Adrenal gland (tissue), 12 donors: Measurements from ENCODE around the gene COL6A3. TPM values are rescaled to one million over a fixed set of nuclear protein-coding genes. Genes with fewer than 3 reads are reported as not detected.
A peak's percentile ranks its signal among the peaks of the same experiment; 100 is the strongest.

Source experiments
- DNase-seq, 7 donors: peaks; one replicate each; pipeline ENCODE4 v3.0.0-alpha.2; 2019 to 2020
- H3K27ac ChIP-seq, 5 donors: fragments of 200-600 bp; sonication (generic) in 4 of 5; 1 replicate in 3 of 5; 2 replicates in 2 of 5; pipeline versions ENCODE4 v1.5.1 to v1.8.0; 2016 to 2020; ENCODE audit warnings: mild to moderate bottlenecking in 1 of 5
- H3K27me3 ChIP-seq: fragments of 200-600 bp; 2 replicates; pipeline ENCODE4 v1.8.0; 2021
- H3K36me3 ChIP-seq, 2 donors: fragments of 200-600 bp; replicated peaks in 1 of 2; 1 replicate in 1 of 2; 2 replicates in 1 of 2; pipeline versions ENCODE4 v1.5.1 to v1.8.0; 2018 to 2022
- H3K4me1 ChIP-seq, 2 donors: fragments of 200-600 bp; replicated peaks in 1 of 2; 1 replicate in 1 of 2; 2 replicates in 1 of 2; pipeline versions ENCODE4 v1.5.1 to v1.8.0; 2018 to 2021
- H3K4me3 ChIP-seq, 4 donors: fragments of 200-600 bp; sonication (generic) in 3 of 4; one replicate each; pipeline ENCODE4 v1.5.1; 2016 to 2018
- H3K9me3 ChIP-seq, 3 donors: fragments of 200-600 bp; sonication (generic) in 1 of 3; replicated peaks in 1 of 3; 1 replicate in 2 of 3; 2 replicates in 1 of 3; pipeline versions ENCODE4 v1.5.1 to v1.8.0; 2016 to 2021
- CTCF ChIP-seq, 6 experiments: fragments of 450-650 bp in 4 of 6; fragments of 200-600 bp in 2 of 6; sonication (generic) in 1 of 6; IDR thresholded peaks; 1 replicate in 5 of 6; 2 replicates in 1 of 6; pipeline versions ENCODE4 v1.5.1 to v1.8.0; 2016 to 2021; ENCODE audit warnings: antibody characterized with exemption in 6 of 6, mild to moderate bottlenecking in 2 of 6, moderate library complexity in 1 of 6
- POLR2A ChIP-seq, 2 donors: fragments of 450-650 bp; IDR thresholded peaks; one replicate each; pipeline ENCODE4 v1.6.1; 2017; ENCODE audit warnings: antibody characterized with exemption in 2 of 2, mild to moderate bottlenecking in 2 of 2, moderate library complexity in 1 of 2
- WGBS, 4 donors: extraction: QIAGEN DNeasy Blood & Tissue Kit in 2 of 4; methylation state at CpG; one replicate each; pipeline versions ENCODE4 v1.1.5 to v1.1.7; 2013 to 2017; 5-methylcytosine and 5-hydroxymethylcytosine counted together
- intact Hi-C, 2 donors: fragments of 100-400 bp; cut with DNase I; formaldehyde crosslinking; loops; one replicate each; pipeline versions ENCODE4 v1.14.1 to v1.15.0; 2022 to 2023
- polyA plus RNA-seq, 3 donors: library from polyadenylated mRNA; stranded (reverse); fragments of 200-250 nt in 2 of 3; fragments of 350-450 nt in 1 of 3; fragmentation: Illumina TruSeq in 1 of 3; extraction: RNeasy Lipid Tissue Mini Kit (QIAGEN cat#74804) in 1 of 3; gene quantifications; one replicate each; pipeline ENCODE4 v1.2.3, GENCODE V29; 2013 to 2014
- total RNA-seq, 9 donors: library from RNA; depleted of rRNA in 4 of 9; stranded (reverse); fragments of >200 nt in 4 of 9; fragments of 120-200 nt in 1 of 9; fragmentation: NEBNext Ultra II Directional in 1 of 9; extraction: Animal tissue kit (Norgen Biotek cat#: 25700) in 1 of 9; gene quantifications; one replicate each; pipeline versions ENCODE4 v1.1.0 to v1.2.4, GENCODE V29; 2013 to 2023
- donor health status: healthy with polysubstance abuse.
- donor health status: Bipolar disorder and iron deficiency.
- donor health status: DM: yes; HTN: yes; CAD: no.
- donor health status: DM: no; HTN: no; CAD: no.
- donor health status: DM: no; HTN: no; CAD: no.
- donor health status: DM: yes; HTN: yes; CAD: no.

Gene COL6A3
- total and polyA plus RNA-seq, 12 donors: 15.5 to 69.4 (median 33.1) TPM

DNA sequence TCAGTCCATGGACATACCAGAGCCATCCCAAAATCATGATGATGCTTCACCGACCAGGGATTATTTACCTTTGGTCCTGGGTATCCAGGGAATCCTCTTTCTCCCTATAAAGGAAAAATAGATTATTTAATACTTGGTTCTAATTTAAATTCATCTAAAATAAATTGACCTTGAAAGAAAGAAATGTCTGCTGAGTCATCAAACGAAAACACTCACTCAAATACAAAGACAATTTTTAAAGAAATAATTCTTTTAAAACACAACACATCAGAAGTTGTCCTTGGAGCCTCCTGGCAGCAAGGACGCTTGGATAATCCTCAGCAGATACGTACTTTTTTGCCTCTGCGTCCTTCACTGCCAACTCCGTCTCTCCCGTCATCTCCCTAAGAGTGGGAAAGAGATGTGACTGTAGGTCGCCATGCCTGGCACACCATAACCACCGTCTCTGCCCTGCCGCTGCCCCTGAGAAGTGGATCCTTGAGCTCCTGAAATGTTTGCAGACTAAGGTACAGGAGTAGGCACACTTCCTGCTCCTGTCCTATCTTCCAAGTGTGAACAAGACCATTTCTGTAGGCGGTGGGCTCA, 65.6 kb downstream of the COL6A3 start:
- Histone ChIP-seq H3K9me3 (no peaks in the 10 kb centered on the region), H3K4me3 (no peak overlapping the region), H3K36me3 (peaks cover 0 to 3% of the 10 kb centered on the region in 2 donors), H3K27ac (peak overlapping the region in 1 of 5 donors; percentile 65), H3K4me1 (no peaks in the 10 kb centered on the region), H3K27me3 (no peaks in the 10 kb centered on the region)
- DNase-seq: peak in 6 of 7 donors; percentile 25 to 75 (median 46)
- intact Hi-C loops: no loop called here
- WGBS, 4 donors: 56 to 69% (median 60%) methylated on average over 11 of the region's 11 CpGs
- TF ChIP-seq CTCF (IDR thresholded peaks at IDR 0.05) (no peak), POLR2A (IDR thresholded peaks at IDR 0.05) (no peak)

DNA sequence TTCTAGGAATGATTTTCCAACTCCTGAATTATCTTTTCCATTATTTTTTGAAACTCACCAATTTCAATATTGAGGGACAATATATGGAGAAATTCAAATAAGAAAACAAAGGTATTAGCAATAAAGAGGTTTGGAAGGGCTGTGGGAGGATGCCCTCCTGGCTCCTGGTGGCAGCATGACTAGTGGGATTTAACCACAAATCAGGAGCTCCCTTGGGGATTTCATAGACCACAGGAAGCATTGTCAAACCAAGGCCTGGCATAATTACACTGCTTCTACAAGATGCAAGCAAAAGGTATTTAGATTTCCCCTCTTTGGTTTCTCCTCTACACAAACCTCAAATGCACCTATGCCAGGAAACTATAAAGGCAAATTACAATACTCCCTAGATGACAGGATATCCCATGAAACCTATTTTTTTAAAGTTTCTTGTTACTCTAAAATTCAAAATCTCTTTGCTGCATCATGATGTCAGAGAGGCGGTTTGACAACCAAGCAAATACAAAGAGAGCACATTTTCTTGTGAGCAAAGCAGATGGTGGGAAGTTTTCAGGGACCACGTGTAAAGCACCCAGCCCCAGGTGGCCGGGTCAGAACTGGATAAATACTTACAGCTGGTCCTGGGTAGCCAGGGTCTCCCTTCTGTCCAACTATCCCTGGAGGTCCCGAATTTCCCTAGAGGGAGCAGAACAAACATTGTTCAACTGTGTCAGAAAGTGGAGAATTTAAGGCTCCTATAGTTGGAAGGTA, 67.9 kb downstream of the COL6A3 start:
- 76 to 93% (median 86%) methylated on average over 4 of the region's 4 CpGs for WGBS, 4 donors
- H3K36me3 ChIP-seq: peaks cover 0 to 3% of the 10 kb centered on the region in 2 donors
- TF ChIP-seq CTCF (IDR thresholded peaks at IDR 0.05) (no peak), POLR2A (IDR thresholded peaks at IDR 0.05) (no peak)
- no peaks in the 10 kb centered on the region for H3K27me3 ChIP-seq
- no peaks in the 10 kb centered on the region for H3K9me3 ChIP-seq
- intact Hi-C loops: no loop called here
- DNase-seq: no peak
- H3K27ac ChIP-seq: no peak overlapping the region
- H3K4me3 ChIP-seq: no peak overlapping the region
- no peaks in the 10 kb centered on the region for H3K4me1 ChIP-seq

- no peak for DNase-seq
- no peaks in the 10 kb centered on the region for H3K9me3 ChIP-seq
- no peaks in the 10 kb centered on the region for H3K36me3 ChIP-seq
- whole genome bisulfite sequencing, 4 donors: 87 to 89% (median 88%) methylated on average over 7 of the region's 7 CpGs
- H3K4me3 ChIP-seq: no peak overlapping the region
- intact Hi-C loops: no loop called here
- H3K27ac ChIP-seq: no peak overlapping the region
- no peak for TF ChIP-seq CTCF (IDR thresholded peaks at IDR 0.05)
- TF ChIP-seq POLR2A (IDR thresholded peaks at IDR 0.05): no peak
- no peaks in the 10 kb centered on the region for H3K27me3 ChIP-seq
- no peaks in the 10 kb centered on the region for H3K4me1 ChIP-seq
Observed at GRCh38 chr2:237345411-237345810, 68.6 kb downstream of the COL6A3 start.

DNA sequence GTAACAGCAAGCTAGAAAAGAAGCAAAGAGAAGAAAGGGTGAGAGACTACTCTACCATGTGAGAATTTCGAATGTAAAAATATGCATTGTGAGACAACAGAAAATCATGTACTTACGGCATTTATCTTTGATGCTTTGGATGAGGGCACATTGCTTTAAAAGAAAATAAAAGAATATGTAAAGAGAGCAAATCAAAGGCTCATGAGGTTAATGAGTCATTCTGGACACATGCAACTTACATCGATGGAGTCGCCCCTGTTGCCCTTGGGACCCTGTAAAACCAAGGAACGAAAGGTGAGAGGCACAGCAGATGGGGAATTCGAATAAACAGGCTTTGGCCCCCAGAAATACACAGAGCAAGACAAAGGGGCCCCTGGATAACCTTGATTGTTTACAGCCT, 69.0 kb downstream of the COL6A3 start:
- Histone ChIP-seq H3K36me3 (no peaks in the 10 kb centered on the region), H3K27me3 (no peaks in the 10 kb centered on the region), H3K4me3 (no peak overlapping the region), H3K4me1 (no peaks in the 10 kb centered on the region), H3K9me3 (no peaks in the 10 kb centered on the region), H3K27ac (no peak overlapping the region)
- WGBS, 4 donors: 70 to 74% (median 73%) methylated on average over 6 of the region's 6 CpGs
- intact Hi-C loops: no loop called here
- TF ChIP-seq POLR2A (IDR thresholded peaks at IDR 0.05): no peak
- TF ChIP-seq CTCF (IDR thresholded peaks at IDR 0.05): no peak
- no peak for DNase-seq
